GM18507 (cell line): ENCODE results near the gene PGLYRP1.

Source experiments
- DNase-seq: peaks from one replicate; pipeline ENCODE4 v3.0.0; 2011; ENCODE audit warnings: low read depth; ENCODE audit not compliant: insufficient read length; ENCODE audit errors: extremely low spot score
- FAIRE-seq: peaks from 2 replicates; lab custom pipeline; 2011; peaks lifted over from hg19 to GRCh38; lab: Jason Lieb, UNC

The PGLYRP1 gene

GRCh38 chr19:46022431-46023310 is at the start of gene PGLYRP1:
PGLYRP1 (minus strand) TSS chr19:46023053; CDS start chr19:46023021, 32 bp downstream.
- DNase-seq = no peak
- no peak for FAIRE-seq

GRCh38 chr19:46069806-46070341 is 47.0 kb upstream of the PGLYRP1 start:
- DNase-seq = no peak
- FAIRE-seq = no peak

GRCh38 chr19:46068345-46069258 is 45.7 kb upstream of the PGLYRP1 start:
- FAIRE-seq = no peak
- DNase-seq = no peak

GRCh38 chr19:46067691-46068090 is 44.8 kb upstream of the PGLYRP1 start:
- no peak for FAIRE-seq
- no peak for DNase-seq

GRCh38 chr19:46066471-46066870 is 43.6 kb upstream of the PGLYRP1 start:
- DNase-seq = no peak
- FAIRE-seq = no peak

- DNase-seq (no peak), FAIRE-seq (no peak)
These were observed 42.7 kb upstream of the PGLYRP1 start for GRCh38 chr19:46065486-46066071.

GRCh38 chr19:46063201-46063600 is 40.3 kb upstream of the PGLYRP1 start:
- no peak for DNase-seq
- FAIRE-seq = no peak

- no peak for FAIRE-seq
- DNase-seq = no peak
These were observed 37.2 kb upstream of the PGLYRP1 start for GRCh38 chr19:46060012-46060411.

GRCh38 chr19:46058778-46059177 is 35.9 kb upstream of the PGLYRP1 start:
- no peak for FAIRE-seq

GRCh38 chr19:46056536-46056935 is 33.7 kb upstream of the PGLYRP1 start:
- DNase-seq (no peak), FAIRE-seq (no peak)

More at GRCh38 chr19:46058778-46059177, 35.9 kb upstream of the PGLYRP1 start:
- no peak for DNase-seq

- no peak for DNase-seq
- FAIRE-seq = no peak
These were observed 30.0 kb upstream of the PGLYRP1 start for GRCh38 chr19:46052896-46053295.

GRCh38 chr19:46049597-46049996 is 26.7 kb upstream of the PGLYRP1 start:
- DNase-seq = no peak
- no peak for FAIRE-seq

- DNase-seq (no peak), FAIRE-seq (no peak)
These were observed 20.7 kb upstream of the PGLYRP1 start for GRCh38 chr19:46043519-46043918.

GRCh38 chr19:46042252-46042883 is 19.5 kb upstream of the PGLYRP1 start:
- FAIRE-seq = no peak
- DNase-seq = no peak

GRCh38 chr19:46040952-46041500 is 18.2 kb upstream of the PGLYRP1 start, which contains the start of gene IGFL4:
IGFL4 (minus strand) TSS chr19:46041002; CDS start chr19:46040962, 40 bp downstream.
- DNase-seq = no peak
- FAIRE-seq = no peak

GRCh38 chr19:46040125-46040524 is 17.3 kb upstream of the PGLYRP1 start:
- no peak for DNase-seq
- no peak for FAIRE-seq

- FAIRE-seq (no peak), DNase-seq (no peak)
These were observed 13.9 kb upstream of the PGLYRP1 start for GRCh38 chr19:46036744-46037128.

- no peak for DNase-seq
- no peak for FAIRE-seq
These were observed 13.3 kb upstream of the PGLYRP1 start for GRCh38 chr19:46035986-46036743.
